OCI-LY3 (cell line): Measurements from ENCODE around the gene EPC2.
A peak's percentile ranks its signal among the peaks of the same experiment; 100 is the strongest.

Experiments used
- H2AFZ ChIP-seq: fragments of 200-600, 300-600 bp; shearing (Covaris generic); 2 replicates; pipeline ENCODE4 v1.6.0; 2014; ENCODE audit warnings: antibody characterized with exemption, low read depth, low read length
- H3K27ac ChIP-seq: fragments of 200-600, 300-600 bp; sonication (generic); 2 replicates; pipeline ENCODE4 v1.5.1; 2014; ENCODE audit warnings: mild to moderate bottlenecking, low read length, moderate library complexity, mixed read lengths
- H3K27me3 ChIP-seq: fragments of 200-600, 300-600 bp; sonication (generic); 2 replicates; pipeline ENCODE4 v1.6.1; 2014; ENCODE audit warnings: low read depth, low read length, mixed read lengths
- H3K36me3 ChIP-seq: fragments of 200-600, 300-600 bp; sonication (generic); replicated peaks from 2 replicates; pipeline ENCODE3; 2014; ENCODE audit warnings: low read depth, low read length, mixed read lengths
- H3K4me1 ChIP-seq: fragments of 300-600, 200-600 bp; sonication (generic); 2 replicates; pipeline ENCODE4 v1.6.1; 2014; ENCODE audit warnings: low read length, mixed read lengths
- H3K4me2 ChIP-seq: fragments of 200-600, 300-600 bp; sonication (generic); 2 replicates; pipeline ENCODE4 v1.6.1; 2014; ENCODE audit warnings: low read length, mixed read lengths
- H3K4me3 ChIP-seq: fragments of 300-600, 200-600 bp; sonication (generic); 2 replicates; pipeline ENCODE4 v1.5.1; 2014; ENCODE audit warnings: antibody characterized with exemption, mild to moderate bottlenecking, low read length, moderate library complexity
- H3K79me2 ChIP-seq: fragments of 300-600, 200-600 bp; shearing (Covaris generic); 2 replicates; pipeline ENCODE4 v1.6.1; 2014; ENCODE audit warnings: mild to moderate bottlenecking, low read length, mixed read lengths
- H3K9ac ChIP-seq: fragments of 300-600, 200-600 bp; shearing (Covaris generic); 2 replicates; pipeline ENCODE4 v1.6.0; 2014; ENCODE audit warnings: mild to moderate bottlenecking, low read length, moderate library complexity
- H3K9me3 ChIP-seq: fragments of 200-600, 300-600 bp; shearing (Covaris generic); 2 replicates; pipeline ENCODE4 v1.6.1; 2014; ENCODE audit warnings: low read length, mixed read lengths; ENCODE audit not compliant: insufficient read depth
- H4K20me1 ChIP-seq: fragments of 200-600, 300-600 bp; sonication (generic); 2 replicates; pipeline ENCODE4 v1.6.1; 2016; ENCODE audit warnings: low read length, mixed read lengths; ENCODE audit not compliant: insufficient read depth
- EZH2phosphoT487 ChIP-seq: fragments of 200-600 bp; shearing (Covaris generic); IDR thresholded peaks from 2 replicates; pipeline ENCODE4 v1.6.1; 2018; ENCODE audit warnings: antibody characterized with exemption, mixed run types, low read depth
- TF ChIP-seq, protein P1 (sequence below): fragments of 200-600, 300-600 bp; sonication (generic); IDR thresholded peaks from 2 replicates; pipeline ENCODE4 v1.5.1; 2014; ENCODE audit warnings: antibody characterized with exemption, low read length, low read depth

Gene EPC2

GRCh38 chr2:148616662-148617061 is 27.9 kb upstream of the EPC2 start:
- Histone ChIP-seq H3K4me3 (no peak overlapping the region), H4K20me1 (no peaks in the 10 kb centered on the region), H3K79me2 (no peaks in the 10 kb centered on the region), H3K27ac (no peak overlapping the region), H3K27me3 (no peaks in the 10 kb centered on the region), H3K9ac (no peak overlapping the region), H3K4me1 (peaks cover 37% of the 10 kb centered on the region), H3K9me3 (no peaks in the 10 kb centered on the region; the same call in 1 of the 2 replicates), H3K4me2 (no peak overlapping the region), H3K36me3 (no peaks in the 10 kb centered on the region), H2AFZ (no peak overlapping the region)
- TF ChIP-seq EZH2phosphoT487 = no peak
- TF ChIP-seq, protein P1, sequence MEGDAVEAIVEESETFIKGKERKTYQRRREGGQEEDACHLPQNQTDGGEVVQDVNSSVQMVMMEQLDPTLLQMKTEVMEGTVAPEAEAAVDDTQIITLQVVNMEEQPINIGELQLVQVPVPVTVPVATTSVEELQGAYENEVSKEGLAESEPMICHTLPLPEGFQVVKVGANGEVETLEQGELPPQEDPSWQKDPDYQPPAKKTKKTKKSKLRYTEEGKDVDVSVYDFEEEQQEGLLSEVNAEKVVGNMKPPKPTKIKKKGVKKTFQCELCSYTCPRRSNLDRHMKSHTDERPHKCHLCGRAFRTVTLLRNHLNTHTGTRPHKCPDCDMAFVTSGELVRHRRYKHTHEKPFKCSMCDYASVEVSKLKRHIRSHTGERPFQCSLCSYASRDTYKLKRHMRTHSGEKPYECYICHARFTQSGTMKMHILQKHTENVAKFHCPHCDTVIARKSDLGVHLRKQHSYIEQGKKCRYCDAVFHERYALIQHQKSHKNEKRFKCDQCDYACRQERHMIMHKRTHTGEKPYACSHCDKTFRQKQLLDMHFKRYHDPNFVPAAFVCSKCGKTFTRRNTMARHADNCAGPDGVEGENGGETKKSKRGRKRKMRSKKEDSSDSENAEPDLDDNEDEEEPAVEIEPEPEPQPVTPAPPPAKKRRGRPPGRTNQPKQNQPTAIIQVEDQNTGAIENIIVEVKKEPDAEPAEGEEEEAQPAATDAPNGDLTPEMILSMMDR = no peak

DNA sequence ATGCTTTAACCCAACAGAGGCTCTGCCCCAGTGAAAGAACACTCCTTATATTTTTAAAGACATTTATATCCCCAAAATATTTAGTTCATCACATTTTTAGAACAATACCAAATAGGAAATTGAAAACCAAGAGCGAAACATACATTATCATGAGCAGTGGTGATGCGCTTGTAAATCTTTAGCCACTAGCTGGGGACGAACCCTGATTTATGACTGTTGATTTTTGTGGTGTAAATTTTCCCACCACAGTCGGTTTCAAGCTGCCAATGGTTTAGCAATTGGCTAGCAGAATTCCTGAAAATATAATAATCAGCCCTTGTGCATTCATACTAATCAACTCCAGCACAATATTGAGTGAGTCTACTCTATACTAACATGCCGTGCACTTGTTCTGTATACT is 27.3 kb upstream of the EPC2 start:
- Histone ChIP-seq H4K20me1 (no peaks in the 10 kb centered on the region), H3K79me2 (no peaks in the 10 kb centered on the region), H3K9me3 (no peaks in the 10 kb centered on the region; the same call in 1 of the 2 replicates), H2AFZ (no peak overlapping the region), H3K9ac (no peak overlapping the region), H3K27ac (no peak overlapping the region), H3K27me3 (no peaks in the 10 kb centered on the region), H3K36me3 (no peaks in the 10 kb centered on the region), H3K4me1 (peaks cover 37% of the 10 kb centered on the region), H3K4me2 (no peak overlapping the region), H3K4me3 (no peak overlapping the region)
- TF ChIP-seq, protein P1 = no peak
- TF ChIP-seq EZH2phosphoT487 = no peak

- Histone ChIP-seq H3K4me3 (no peak overlapping the region), H2AFZ (no peak overlapping the region), H3K36me3 (no peaks in the 10 kb centered on the region), H3K9ac (no peak overlapping the region), H3K27me3 (no peaks in the 10 kb centered on the region), H3K4me1 (peaks cover 25% of the 10 kb centered on the region), H3K27ac (peak overlapping the region; percentile 4; the same call in 1 of the 2 replicates), H3K4me2 (peak overlapping the region; percentile 20; the same call in 1 of the 2 replicates), H3K79me2 (no peaks in the 10 kb centered on the region), H3K9me3 (no peaks in the 10 kb centered on the region; the same call in 1 of the 2 replicates), H4K20me1 (no peaks in the 10 kb centered on the region)
- TF ChIP-seq, protein P1 = no peak
- TF ChIP-seq EZH2phosphoT487 = no peak
These were observed 24.9 kb upstream of the EPC2 start for GRCh38 chr2:148619560-148620195.

GRCh38 chr2:148622366-148622765 is 22.2 kb upstream of the EPC2 start:
- H3K4me2 ChIP-seq = no peak overlapping the region
- H3K27ac ChIP-seq = no peak overlapping the region
- no peak overlapping the region for H2AFZ ChIP-seq
- no peak overlapping the region for H3K9ac ChIP-seq
- H3K27me3 ChIP-seq = no peaks in the 10 kb centered on the region
- no peaks in the 10 kb centered on the region for H3K36me3 ChIP-seq
- H4K20me1 ChIP-seq = no peaks in the 10 kb centered on the region
- peaks cover 11% of the 10 kb centered on the region for H3K4me1 ChIP-seq
- H3K4me3 ChIP-seq = no peak overlapping the region
- no peaks in the 10 kb centered on the region; the same call in 1 of the 2 replicates for H3K9me3 ChIP-seq
- TF ChIP-seq EZH2phosphoT487 = no peak
- TF ChIP-seq, protein P1 = no peak
- no peaks in the 10 kb centered on the region for H3K79me2 ChIP-seq
